Peyer's patch (tissue), 4 donors: ENCODE data around the gene MVK.

Experiments
- CTCF ChIP-seq, 6 experiments: fragments of 450-650 bp in 4 of 6; fragments of 200-600 bp in 2 of 6; sonication (generic) in 1 of 6; IDR thresholded peaks; one replicate each; pipeline ENCODE4 v1.5.1; 2017 to 2019; ENCODE audit warnings: antibody characterized with exemption in 6 of 6, mild to moderate bottlenecking in 3 of 6, moderate library complexity in 1 of 6
- POLR2A ChIP-seq, 2 donors: fragments of 450-650 bp; IDR thresholded peaks; one replicate each; pipeline ENCODE4 v1.5.1; 2017; ENCODE audit warnings: antibody characterized with exemption in 2 of 2, mild to moderate bottlenecking in 2 of 2, moderate library complexity in 2 of 2

GRCh38 chr12:109537136-109537535 is 36.5 kb upstream of the MVK start:
- TF ChIP-seq POLR2A (IDR thresholded peaks at IDR 0.05) (no peak), CTCF (IDR thresholded peaks at IDR 0.05) (no peak)
